Esophagus squamous epithelium (tissue), 5 donors: ENCODE data around the gene LCE3A. TPM values are rescaled to one million over a fixed set of nuclear protein-coding genes. Genes with fewer than 3 reads are reported as not detected.

Experiments used
- DNase-seq: peaks from one replicate; lab custom pipeline; 2025; lab: John Stamatoyannopoulos, UW
- H3K27ac ChIP-seq, 4 donors: fragments of 200-600 bp; sonication (generic); one replicate each; pipeline ENCODE4 v1.5.1; 2016 to 2019; ENCODE audit warnings: mild to moderate bottlenecking in 1 of 4
- H3K27me3 ChIP-seq, 4 donors: fragments of 200-600 bp; sonication (generic); 1 replicate in 3 of 4; 2 replicates in 1 of 4; pipeline versions ENCODE4 v1.5.1 to v1.6.0; 2017 to 2021; ENCODE audit warnings: antibody characterized with exemption in 1 of 4
- H3K36me3 ChIP-seq, 3 donors: fragments of 200-600 bp; sonication (generic); one replicate each; pipeline ENCODE4 v1.5.1; 2016 to 2019
- H3K4me1 ChIP-seq, 3 donors: fragments of 200-600 bp; sonication (generic); one replicate each; pipeline ENCODE4 v1.5.1; 2017 to 2019
- H3K4me3 ChIP-seq, 4 donors: fragments of 200-600 bp; sonication (generic); 1 replicate in 3 of 4; 2 replicates in 1 of 4; pipeline ENCODE4 v1.5.1; 2016 to 2019; ENCODE audit warnings: mild to moderate bottlenecking in 2 of 4, moderate library complexity in 1 of 4
- H3K9me3 ChIP-seq, 3 donors: fragments of 200-600 bp; sonication (generic); one replicate each; pipeline ENCODE4 v1.5.1; 2016 to 2019
- CTCF ChIP-seq, 6 experiments: fragments of 450-650 bp in 4 of 6; fragments of 200-600 bp in 2 of 6; sonication (generic) in 2 of 6; IDR thresholded peaks; one replicate each; pipeline ENCODE4 v1.5.1; 2016 to 2019; ENCODE audit warnings: antibody characterized with exemption in 6 of 6, mild to moderate bottlenecking in 4 of 6, moderate library complexity in 4 of 6
- POLR2A ChIP-seq, 4 donors: fragments of 450-650 bp; IDR thresholded peaks; one replicate each; pipeline ENCODE4 v1.6.1; 2017; ENCODE audit warnings: antibody characterized with exemption in 4 of 4, mild to moderate bottlenecking in 4 of 4, moderate library complexity in 3 of 4
- WGBS, 2 donors: methylation state at CpG; one replicate each; pipeline ENCODE4 v1.1.5; 2018; 5-methylcytosine and 5-hydroxymethylcytosine counted together
- intact Hi-C: fragments of 100-400 bp; cut with DNase I; formaldehyde crosslinking; loops from one replicate; pipeline ENCODE4 v1.15.0; 2022
- total RNA-seq, 4 donors: library from RNA; depleted of rRNA; stranded (reverse); fragments of >200 nt; gene quantifications; one replicate each; pipeline ENCODE4 v1.1.0, GENCODE V29; 2016
- donor health status: DM: yes; HTN: yes; CAD: no.

LCE3A gene
- total RNA-seq, 4 donors from 2014 or later, result not detected

GRCh38 chr1:152657677-152658076 lies 34.8 kb upstream of the LCE3A start:
- Histone ChIP-seq H3K36me3 (no peaks in the 10 kb centered on the region), H3K4me3 (no peak overlapping the region), H3K4me1 (no peaks in the 10 kb centered on the region), H3K9me3 (no peaks in the 10 kb centered on the region), H3K27ac (no peak overlapping the region), H3K27me3 (no peaks in the 10 kb centered on the region)
- WGBS, 2 donors, result 86 to 89% methylated on average over 4 of the region's 4 CpGs
- intact Hi-C loops, result loop anchor here (10.0 kb wide), 2 partner anchors 207 to 567 kb away; no protein-coding TSS in a partner anchor
- DNase-seq, result no peak
- no peak for TF ChIP-seq CTCF (IDR thresholded peaks at IDR 0.05)
- no peak for TF ChIP-seq POLR2A (IDR thresholded peaks at IDR 0.05)

- intact Hi-C loops, result loop anchor here (10.0 kb wide), 2 partner anchors 208 to 568 kb away; no protein-coding TSS in a partner anchor
- Histone ChIP-seq H3K36me3 (no peaks in the 10 kb centered on the region), H3K4me3 (no peak overlapping the region), H3K9me3 (no peaks in the 10 kb centered on the region), H3K27me3 (no peaks in the 10 kb centered on the region), H3K27ac (no peak overlapping the region), H3K4me1 (no peaks in the 10 kb centered on the region)
- TF ChIP-seq CTCF (IDR thresholded peaks at IDR 0.05) (no peak), POLR2A (IDR thresholded peaks at IDR 0.05) (no peak)
- DNase-seq, result no peak
- 65 to 75% methylated on average over 1 to 2 of the region's 2 CpGs for WGBS, 2 donors
These were observed 33.6 kb upstream of the LCE3A start for GRCh38 chr1:152656459-152656858.

DNA sequence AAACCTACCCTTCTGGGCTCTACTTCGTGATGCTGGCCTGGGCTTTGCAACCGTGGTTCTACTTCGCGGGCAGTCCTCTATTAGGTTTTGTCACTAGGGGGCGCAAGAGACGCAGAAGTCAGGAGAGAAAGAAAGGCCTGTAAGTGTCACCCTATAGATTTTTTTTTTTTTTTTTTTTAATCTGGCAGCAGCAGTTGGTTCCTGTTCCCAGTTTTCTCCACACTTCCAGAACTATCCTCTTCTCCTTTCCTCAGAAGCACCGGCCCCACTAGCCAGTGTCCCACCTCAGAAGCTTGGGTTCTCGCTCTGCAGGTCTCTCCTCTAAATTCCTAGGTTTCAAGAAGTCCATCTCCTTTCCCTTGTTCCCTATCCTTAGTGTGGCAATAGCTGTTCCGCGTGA lies 31.2 kb upstream of the LCE3A start:
- intact Hi-C loops, result loop anchor here (10.0 kb wide), 2 partner anchors 211 to 571 kb away; no protein-coding TSS in a partner anchor
- Histone ChIP-seq H3K4me3 (no peak overlapping the region), H3K36me3 (no peaks in the 10 kb centered on the region), H3K27ac (no peak overlapping the region), H3K4me1 (no peaks in the 10 kb centered on the region), H3K27me3 (no peaks in the 10 kb centered on the region), H3K9me3 (no peaks in the 10 kb centered on the region)
- no peak for TF ChIP-seq POLR2A (IDR thresholded peaks at IDR 0.05)
- peak; percentile 34 to 73 (median 62) for TF ChIP-seq CTCF (IDR thresholded peaks at IDR 0.05)
- no peak for DNase-seq
- 29 to 31% methylated on average over 10 of the region's 10 CpGs for WGBS, 2 donors

- peaks cover 0 to 8% (median 0%) of the 10 kb centered on the region in 4 donors for H3K27me3 ChIP-seq
- no peaks in the 10 kb centered on the region for H3K4me1 ChIP-seq
- TF ChIP-seq CTCF (IDR thresholded peaks at IDR 0.05), result no peak
- no peak for TF ChIP-seq POLR2A (IDR thresholded peaks at IDR 0.05)
- H3K4me3 ChIP-seq, result no peak overlapping the region
- intact Hi-C loops, result no loop called here
- H3K27ac ChIP-seq, result no peak overlapping the region
- H3K9me3 ChIP-seq, result no peaks in the 10 kb centered on the region
- no peak for DNase-seq
- no peaks in the 10 kb centered on the region for H3K36me3 ChIP-seq
These were observed 23.8 kb upstream of the LCE3A start for GRCh38 chr1:152646656-152647055.

DNA sequence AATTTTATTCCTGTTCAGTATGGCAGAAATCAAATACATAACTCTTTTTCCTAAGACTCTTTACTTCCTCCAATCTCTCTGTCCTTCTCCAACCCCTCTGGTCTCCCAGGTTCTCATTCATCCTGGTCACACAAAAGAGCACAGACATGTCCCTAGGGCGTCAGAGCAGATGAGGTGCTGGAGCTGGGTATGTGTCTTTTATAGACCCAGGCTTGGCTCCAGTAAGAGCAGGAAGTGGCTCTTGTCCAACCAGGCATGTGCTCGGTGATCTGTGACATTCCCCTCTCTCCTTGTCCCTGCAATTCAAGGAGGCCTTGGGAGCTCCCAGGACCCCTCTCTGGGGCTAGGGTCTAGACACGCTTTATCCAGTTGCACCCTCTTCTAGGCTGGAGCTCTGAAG lies 22.2 kb upstream of the LCE3A start:
- Histone ChIP-seq H3K27me3 (peaks cover 0 to 8% (median 0%) of the 10 kb centered on the region in 4 donors), H3K9me3 (no peaks in the 10 kb centered on the region), H3K27ac (no peak overlapping the region), H3K4me1 (no peaks in the 10 kb centered on the region), H3K4me3 (no peak overlapping the region), H3K36me3 (no peaks in the 10 kb centered on the region)
- TF ChIP-seq POLR2A (IDR thresholded peaks at IDR 0.05) (no peak), CTCF (IDR thresholded peaks at IDR 0.05) (no peak)
- no peak for DNase-seq
- 51 to 58% methylated on average over 2 to 3 of the region's 3 CpGs for WGBS, 2 donors
- intact Hi-C loops, result no loop called here
